H9 (cell line): ENCODE results near the gene TRIM42. TPM values are rescaled to one million over a fixed set of nuclear protein-coding genes. Genes with fewer than 3 reads are reported as not detected.

Experiments used
- DNase-seq: peaks from one replicate; pipeline ENCODE4 v3.0.0-alpha.2; 2017
- H2AFZ ChIP-seq: one replicate; pipeline ENCODE4 v1.6.1; 2013; ENCODE audit warnings: mild to moderate bottlenecking, low read length, control low read depth, moderate library complexity
- H2AK5ac ChIP-seq: 2 replicates; pipeline ENCODE4 v1.6.1; 2013; ENCODE audit warnings: low read length, control low read depth, mixed read lengths; ENCODE audit not compliant: insufficient read length
- H2BK120ac ChIP-seq: one replicate; pipeline ENCODE4 v1.6.1; 2013; ENCODE audit warnings: low read depth, mild to moderate bottlenecking, low read length, control low read depth, inconsistent platforms; ENCODE audit not compliant: poor library complexity, severe bottlenecking
- H2BK12ac ChIP-seq: 2 replicates; pipeline ENCODE4 v1.6.1; 2013; ENCODE audit warnings: low read length, control low read depth, mixed read lengths, low read depth; ENCODE audit not compliant: insufficient read length
- H2BK15ac ChIP-seq: 2 replicates; pipeline ENCODE4 v1.6.1; 2013; ENCODE audit warnings: low read depth, low read length, control low read depth
- H2BK20ac ChIP-seq: one replicate; pipeline ENCODE4 v1.6.1; 2013; ENCODE audit warnings: low read depth, mild to moderate bottlenecking, low read length, control low read depth, inconsistent platforms; ENCODE audit not compliant: poor library complexity, severe bottlenecking
- H2BK5ac ChIP-seq: 2 replicates; pipeline ENCODE4 v1.6.1; 2013; ENCODE audit warnings: low read length, control low read depth, mixed read lengths; ENCODE audit not compliant: insufficient read length
- H3K14ac ChIP-seq: 2 replicates; pipeline ENCODE4 v1.6.1; 2013; ENCODE audit warnings: low read length, control low read depth; ENCODE audit not compliant: insufficient read depth
- H3K18ac ChIP-seq: 2 replicates; pipeline ENCODE4 v1.6.1; 2013; ENCODE audit warnings: low read depth, mild to moderate bottlenecking, mixed read lengths, low read length, control low read depth; ENCODE audit not compliant: insufficient read length
- H3K23ac ChIP-seq: 2 replicates; pipeline ENCODE4 v1.6.1; 2013; ENCODE audit warnings: low read length, control low read depth, mixed read lengths, low read depth; ENCODE audit not compliant: insufficient read length
- H3K23me2 ChIP-seq: 2 replicates; pipeline ENCODE4 v1.6.1; 2013; ENCODE audit warnings: low read depth, mild to moderate bottlenecking, mixed read lengths, low read length, control low read depth; ENCODE audit not compliant: insufficient read length, poor library complexity, severe bottlenecking
- H3K27ac ChIP-seq: 2 replicates; pipeline ENCODE4 v1.5.1; 2013; ENCODE audit warnings: low read length, control low read depth, mixed read lengths, low read depth; ENCODE audit not compliant: insufficient read length
- H3K27me3 ChIP-seq: 2 replicates; pipeline ENCODE4 v1.6.1; 2013; ENCODE audit warnings: low read length, control low read depth, inconsistent platforms; ENCODE audit not compliant: insufficient read depth
- H3K4ac ChIP-seq: 2 replicates; pipeline ENCODE4 v1.6.1; 2013; ENCODE audit warnings: low read depth, mild to moderate bottlenecking, control low read depth, inconsistent platforms, low read length, moderate library complexity
- H3K4me1 ChIP-seq: 2 replicates; pipeline ENCODE4 v1.6.1; 2013; ENCODE audit warnings: low read length, control low read depth, inconsistent platforms; ENCODE audit not compliant: insufficient read depth
- H3K4me2 ChIP-seq: 2 replicates; pipeline ENCODE4 v1.6.1; 2013; ENCODE audit warnings: low read length, control low read depth, mixed read lengths; ENCODE audit not compliant: insufficient read length, insufficient read depth
- H3K56ac ChIP-seq: 2 replicates; pipeline ENCODE4 v1.6.1; 2013; ENCODE audit warnings: low read depth, mild to moderate bottlenecking, mixed read lengths, low read length, control low read depth; ENCODE audit not compliant: insufficient read length
- H3K79me1 ChIP-seq: 2 replicates; pipeline ENCODE4 v1.6.1; 2013; ENCODE audit warnings: low read depth, mild to moderate bottlenecking, moderate library complexity, low read length, control low read depth, inconsistent platforms; ENCODE audit not compliant: insufficient read depth, poor library complexity, severe bottlenecking
- H3K79me2 ChIP-seq: 2 replicates; pipeline ENCODE4 v1.6.1; 2013; ENCODE audit warnings: low read length, control low read depth, inconsistent platforms; ENCODE audit not compliant: insufficient read depth
- H3K9ac ChIP-seq: 2 replicates; pipeline ENCODE4 v1.6.1; 2013; ENCODE audit warnings: low read length, control low read depth, mixed read lengths; ENCODE audit not compliant: insufficient read length; ENCODE audit errors: extremely low read depth
- H3K9me3 ChIP-seq: one replicate; pipeline ENCODE4 v1.6.1; 2013; ENCODE audit warnings: low read depth, low read length, inconsistent platforms; ENCODE audit not compliant: control insufficient read depth
- H3T11ph ChIP-seq: one replicate; pipeline ENCODE4 v1.6.1; 2013; ENCODE audit warnings: mild to moderate bottlenecking, low read length, control low read depth, inconsistent platforms
- H4K20me1 ChIP-seq: one replicate; pipeline ENCODE4 v1.6.1; 2013; ENCODE audit not compliant: control insufficient read depth, insufficient read length, insufficient read depth
- H4K5ac ChIP-seq: 2 replicates; pipeline ENCODE4 v1.6.1; 2013; ENCODE audit warnings: low read depth, mild to moderate bottlenecking, mixed read lengths, low read length, control low read depth; ENCODE audit not compliant: insufficient read length
- H4K8ac ChIP-seq: replicated peaks from 2 replicates; pipeline ENCODE4 v1.6.1; 2013; ENCODE audit warnings: low read length, control low read depth, mixed read lengths, low read depth; ENCODE audit not compliant: insufficient read length
- H4K91ac ChIP-seq: 2 replicates; pipeline ENCODE4 v1.6.1; 2013; ENCODE audit warnings: low read depth, mild to moderate bottlenecking, moderate library complexity, mixed read lengths, low read length, control low read depth; ENCODE audit not compliant: insufficient read length
- H3K27ac Mint-ChIP-seq, 3 experiments: 2 replicates in 2 of 3; 3 replicates in 1 of 3; pipeline ENCODE4 v1.8.0; 2020 to 2021; ENCODE audit warnings: mixed read lengths in 3 of 3, mild to moderate bottlenecking in 1 of 3, moderate library complexity in 1 of 3
- H3K27me3 Mint-ChIP-seq: 2 replicates; pipeline ENCODE4 v1.8.0; 2021; ENCODE audit warnings: low read depth, mild to moderate bottlenecking, moderate library complexity, mixed read lengths
- H3K36me3 Mint-ChIP-seq, 3 experiments: 2 replicates in 2 of 3; 3 replicates in 1 of 3; pipeline ENCODE4 v1.8.0; 2020 to 2021; ENCODE audit warnings: low read depth in 3 of 3, mixed read lengths in 3 of 3; ENCODE audit not compliant: insufficient read depth in 1 of 3
- H3K4me1 Mint-ChIP-seq, 2 experiments: 2 replicates each; pipeline ENCODE4 v1.8.0; 2020; ENCODE audit warnings: mixed read lengths in 2 of 2
- H3K4me3 Mint-ChIP-seq, 2 experiments: 2 replicates in 1 of 2; 3 replicates in 1 of 2; pipeline ENCODE4 v1.8.0; 2020 to 2021; ENCODE audit warnings: mild to moderate bottlenecking in 2 of 2, mixed read lengths in 2 of 2, moderate library complexity in 1 of 2
- H3K9me3 Mint-ChIP-seq, 2 experiments: 2 replicates in 1 of 2; 3 replicates in 1 of 2; pipeline ENCODE4 v1.8.0; 2020; ENCODE audit warnings: mild to moderate bottlenecking in 2 of 2, mixed read lengths in 2 of 2, moderate library complexity in 1 of 2
- CTCF ChIP-seq: fragments of 200-600 bp; sonication (generic); conservative IDR thresholded peaks from 3 replicates; pipeline ENCODE4 v1.8.0; 2021; ENCODE audit warnings: antibody characterized with exemption, mild to moderate bottlenecking
- WGBS: extraction: QIAGEN DNeasy Blood & Tissue Kit; methylation state at CpG from one replicate; pipeline ENCODE4 v1.1.7; 2013; ENCODE audit warnings: missing lambda C conversion rate, low lambda C conversion rate, mixed read lengths; ENCODE audit not compliant: insufficient read length; ENCODE audit errors: extremely low coverage; 5-methylcytosine and 5-hydroxymethylcytosine counted together
- total RNA-seq: library from RNA; stranded (reverse); gene quantifications from 2 replicates; pipeline ENCODE4 v1.2.1, GENCODE V29; 2021

The TRIM42 gene
- total RNA-seq, 1 experiment from 2014 or later = not detected

- Histone ChIP-seq H4K20me1 (no peaks in the 10 kb centered on the region), H3K56ac (no peak overlapping the region), H3K9me3 (peaks cover 6% of the 10 kb centered on the region), H2BK5ac (no peak overlapping the region), H4K8ac (no peak overlapping the region), H3K27ac (no peak overlapping the region), H3K4me2 (no peak overlapping the region), H2BK12ac (no peak overlapping the region), H3K14ac (no peak overlapping the region), H3K23ac (no peak overlapping the region), H3K79me2 (no peaks in the 10 kb centered on the region), H3K4me1 (no peaks in the 10 kb centered on the region), H3K23me2 (no peaks in the 10 kb centered on the region), H3K18ac (no peak overlapping the region), H4K5ac (no peak overlapping the region), H2BK120ac (no peak overlapping the region), H3K27me3 (no peaks in the 10 kb centered on the region), H2AFZ (no peak overlapping the region), H3K9ac (no peak overlapping the region), H3T11ph (no peak overlapping the region), H3K79me1 (no peaks in the 10 kb centered on the region), H2AK5ac (no peak overlapping the region), H4K91ac (no peak overlapping the region), H2BK20ac (no peak overlapping the region), H2BK15ac (no peak overlapping the region), H3K4ac (no peak overlapping the region)
- no peak for DNase-seq
- Mint-ChIP-seq H3K27ac (no peak overlapping the region), H3K9me3 (peaks cover 19% of the 10 kb centered on the region in 2 experiments), H3K4me3 (no peak overlapping the region), H3K4me1 (no peaks in the 10 kb centered on the region), H3K36me3 (peaks cover 0 to 16% (median 8%) of the 10 kb centered on the region in 3 experiments; a peak in 3 of 7 replicates), H3K27me3 (peaks cover 4% of the 10 kb centered on the region; the same call in 1 of the 2 replicates)
- no CpG with 5 or more reads among the region's 1 CpG for WGBS
- TF ChIP-seq CTCF = no peak
These were observed 25.6 kb downstream of the TRIM42 start for GRCh38 chr3:140703496-140703895.
